ENCODE data around the gene INPP5K. TPM values are rescaled to one million over a fixed set of nuclear protein-coding genes. Genes with fewer than 3 reads are reported as not detected.

The INPP5K gene
- total RNA-seq, 4 donors from 2014 or later, result 101 to 172 (median 134) TPM

DNA sequence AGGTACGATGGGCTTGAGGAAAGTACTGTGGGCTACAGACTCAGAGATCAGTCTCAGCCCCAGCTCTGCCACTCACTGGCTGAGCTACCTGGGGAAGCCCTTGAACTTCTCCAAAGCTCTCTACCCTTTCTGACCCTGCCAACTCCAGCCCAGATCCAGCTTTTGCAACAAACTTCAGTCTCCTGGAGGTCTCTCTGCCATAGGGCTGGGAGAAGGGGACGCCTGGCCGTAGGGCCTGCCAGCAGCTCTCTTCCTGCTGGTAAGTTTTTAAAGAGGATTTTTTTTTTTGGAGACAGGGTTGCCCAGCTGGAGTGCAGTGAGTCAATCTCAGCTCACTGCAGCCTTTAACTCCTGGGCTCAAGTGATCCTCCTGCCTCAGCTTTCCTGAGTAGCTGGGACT is 11.5 kb downstream of the INPP5K start:
- no peak for DNase-seq (ENCODE audit: low spot score in 2 of 2)
- H3K4me3 ChIP-seq (ENCODE audit: low read depth, poor library complexity, severe bottlenecking), result no peak overlapping the region
- intact Hi-C loops (cut with DNase I; ENCODE audit: low total_unique reads), result no loop called here
- WGBS, 2 donors, result 89 to 98% methylated on average over 3 of the region's 3 CpGs
- TF ChIP-seq CTCF (IDR thresholded peaks at IDR 0.05) (no peak), POLR2A (IDR thresholded peaks at IDR 0.05) (no peak)

DNA sequence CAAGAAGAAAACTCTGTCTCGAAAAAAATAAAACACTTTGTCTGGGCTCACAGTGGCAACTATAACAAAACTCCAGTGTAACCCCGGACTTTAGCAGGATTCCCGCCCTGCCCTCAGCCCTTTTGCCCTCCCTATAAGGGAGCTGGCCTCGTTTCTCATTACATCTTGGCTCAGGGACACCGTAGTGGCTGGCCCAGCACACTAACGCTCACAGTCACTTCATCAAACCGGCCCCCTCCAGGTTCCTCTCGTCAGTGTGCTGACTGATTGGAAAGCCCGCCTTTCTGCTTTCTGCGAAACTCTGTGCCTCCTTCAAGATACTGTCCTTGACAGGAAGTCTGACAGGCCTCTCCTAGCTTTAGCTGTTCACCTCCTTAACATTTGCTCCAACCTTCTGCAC is 12.7 kb downstream of the INPP5K start:
- WGBS, 2 donors, result 85 to 87% methylated on average over 10 of the region's 10 CpGs
- intact Hi-C loops (cut with DNase I; ENCODE audit: low total_unique reads), result no loop called here
- H3K4me3 ChIP-seq (ENCODE audit: low read depth, poor library complexity, severe bottlenecking), result no peak overlapping the region
- TF ChIP-seq CTCF (IDR thresholded peaks at IDR 0.05) (no peak), POLR2A (IDR thresholded peaks at IDR 0.05) (no peak)
- no peak for DNase-seq (ENCODE audit: low spot score in 2 of 2)

GRCh38 chr17:1498869-1499268 is 17.5 kb downstream of the INPP5K start:
- DNase-seq (ENCODE audit: low spot score in 2 of 2), result no peak
- WGBS, 2 donors, result 74 to 79% methylated on average over 9 of the region's 9 CpGs
- intact Hi-C loops (cut with DNase I; ENCODE audit: low total_unique reads), result no loop called here
- no peak for TF ChIP-seq POLR2A (IDR thresholded peaks at IDR 0.05)
- TF ChIP-seq CTCF (IDR thresholded peaks at IDR 0.05), result no peak
- no peak overlapping the region for H3K4me3 ChIP-seq (ENCODE audit: low read depth, poor library complexity, severe bottlenecking)

DNA sequence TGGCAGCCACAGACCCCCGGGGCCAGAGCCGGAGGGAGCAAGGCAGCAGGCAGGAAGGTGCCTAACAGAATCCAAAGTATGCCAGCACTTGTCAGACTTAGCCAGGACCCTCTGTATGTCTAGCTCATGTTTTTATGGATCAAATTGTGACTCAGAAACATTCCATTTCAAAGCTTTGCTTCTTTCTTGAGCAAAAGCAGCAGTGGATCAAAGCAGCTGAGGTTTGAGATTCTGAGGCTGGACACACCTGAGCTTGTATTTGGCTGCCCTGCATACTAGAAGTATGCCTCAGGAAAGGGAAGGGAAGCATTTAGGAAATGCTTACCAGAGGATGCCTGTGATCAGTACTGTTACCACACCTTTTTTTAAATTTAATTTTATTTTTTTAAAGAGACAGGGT is 18.2 kb downstream of the INPP5K start:
- DNase-seq (ENCODE audit: low spot score in 2 of 2), result no peak
- intact Hi-C loops (cut with DNase I; ENCODE audit: low total_unique reads), result no loop called here
- 59 to 69% methylated on average over 2 of the region's 2 CpGs for WGBS, 2 donors
- TF ChIP-seq POLR2A (IDR thresholded peaks at IDR 0.05) (no peak), CTCF (IDR thresholded peaks at IDR 0.05) (no peak)
- no peak overlapping the region for H3K4me3 ChIP-seq (ENCODE audit: low read depth, poor library complexity, severe bottlenecking)

DNA sequence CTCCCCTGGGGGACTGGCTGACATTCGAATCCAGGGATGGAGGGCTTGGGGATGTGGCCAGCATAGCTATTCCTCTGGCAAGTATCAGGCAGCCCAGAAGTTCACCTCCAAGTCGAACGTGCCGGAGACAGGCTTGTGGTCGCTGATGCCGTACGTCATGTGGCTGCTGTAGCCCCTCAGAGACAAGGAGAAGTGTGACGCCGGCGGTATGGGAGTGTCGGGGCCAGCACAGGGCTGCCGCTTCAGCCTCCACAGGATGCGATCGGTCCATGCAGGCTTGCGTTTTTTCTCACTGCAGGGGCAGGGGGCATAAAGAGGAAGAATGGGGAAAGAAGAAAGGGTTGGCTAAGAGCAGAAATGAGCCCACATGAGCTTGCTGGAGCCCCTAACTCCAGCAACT is 18.6 kb downstream of the INPP5K start:
- intact Hi-C loops (cut with DNase I; ENCODE audit: low total_unique reads), result no loop called here
- WGBS, 2 donors, result 68 to 73% methylated on average over 15 of the region's 15 CpGs
- no peak overlapping the region for H3K4me3 ChIP-seq (ENCODE audit: low read depth, poor library complexity, severe bottlenecking)
- TF ChIP-seq POLR2A (IDR thresholded peaks at IDR 0.05) (no peak), CTCF (IDR thresholded peaks at IDR 0.05) (no peak)
- no peak for DNase-seq (ENCODE audit: low spot score in 2 of 2)

DNA sequence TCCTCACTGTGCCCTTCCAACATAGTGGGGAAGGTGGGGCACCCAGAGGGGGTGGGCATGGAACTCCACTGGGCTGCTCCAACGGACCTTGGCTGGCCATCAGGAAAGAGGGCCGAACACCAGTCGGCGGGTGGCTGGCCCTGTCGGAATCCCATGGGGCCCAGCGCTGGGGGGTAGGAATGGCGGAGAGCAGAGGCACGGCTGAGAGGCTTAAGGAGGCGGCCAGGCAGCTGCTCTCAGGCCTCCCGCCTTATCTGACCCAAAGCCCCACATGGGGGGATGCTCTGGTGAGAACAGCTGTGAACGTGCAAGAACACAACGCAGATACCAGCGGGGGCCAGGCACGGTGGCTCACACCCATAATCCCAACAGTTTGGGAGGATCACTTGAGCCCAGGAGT is 19.5 kb downstream of the INPP5K start:
- 86 to 98% methylated on average over 8 to 14 of the region's 14 CpGs for WGBS, 2 donors
- DNase-seq (ENCODE audit: low spot score in 2 of 2), result no peak
- TF ChIP-seq POLR2A (IDR thresholded peaks at IDR 0.05) (no peak), CTCF (IDR thresholded peaks at IDR 0.05) (no peak)
- intact Hi-C loops (cut with DNase I; ENCODE audit: low total_unique reads), result no loop called here
- no peak overlapping the region for H3K4me3 ChIP-seq (ENCODE audit: low read depth, poor library complexity, severe bottlenecking)
